Globus pallidus (tissue), 1 donor: Measurements from ENCODE around the gene ITIH2.
"Not testable (repeated sequence)": the region's sequence is repeated elsewhere in the genome, so short reads cannot be mapped to it uniquely, and the experiment has no call there.

Source experiments
- DNase-seq: peaks from one replicate; pipeline ENCODE4 v3.0.0-alpha.2; 2015; ENCODE audit warnings: low spot score

ITIH2 gene

DNA sequence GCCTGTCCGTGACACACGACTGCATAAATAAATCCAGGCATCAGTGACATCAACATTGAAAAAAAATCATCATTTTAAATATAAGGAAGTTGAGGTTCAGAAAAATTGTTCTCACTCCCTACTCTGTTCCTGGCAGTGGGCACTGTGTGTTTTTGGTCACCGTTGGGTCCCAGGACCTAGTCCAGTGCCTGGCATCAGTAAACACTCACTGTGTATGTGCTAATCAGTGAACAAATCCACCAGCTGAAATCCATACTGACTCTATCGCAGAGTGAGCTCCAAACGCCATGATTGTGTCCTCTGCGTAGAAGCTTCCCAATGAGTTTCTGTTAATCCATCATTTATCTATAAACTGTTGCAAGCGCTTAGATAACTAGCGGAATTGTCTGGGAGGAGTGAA, 41.2 kb downstream of the ITIH2 start:
- DNase-seq = no peak

- DNase-seq = not testable (repeated sequence)
Measured at GRCh38 chr10:7748637-7749036, 45.5 kb downstream of the ITIH2 start.

DNA sequence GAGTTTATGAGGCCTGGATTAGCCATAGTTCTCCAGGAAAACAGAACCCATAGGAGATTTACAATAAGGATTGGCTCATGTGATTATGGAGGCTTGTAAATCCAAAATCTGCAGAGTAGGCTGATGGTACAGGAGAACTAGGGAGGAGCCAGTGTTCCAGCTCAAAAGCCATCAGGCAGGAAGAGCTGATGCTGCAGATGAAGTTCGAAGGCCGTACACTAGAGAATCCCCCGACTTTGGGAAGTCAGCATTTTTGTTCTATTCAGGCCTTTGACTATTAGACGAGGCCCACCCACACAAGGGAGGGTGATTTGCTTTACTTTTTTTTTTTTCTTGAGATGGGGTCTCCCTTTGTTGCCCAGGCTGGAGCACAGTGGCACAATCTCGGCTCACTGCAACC, 47.1 kb downstream of the ITIH2 start:
- DNase-seq = no peak

DNA sequence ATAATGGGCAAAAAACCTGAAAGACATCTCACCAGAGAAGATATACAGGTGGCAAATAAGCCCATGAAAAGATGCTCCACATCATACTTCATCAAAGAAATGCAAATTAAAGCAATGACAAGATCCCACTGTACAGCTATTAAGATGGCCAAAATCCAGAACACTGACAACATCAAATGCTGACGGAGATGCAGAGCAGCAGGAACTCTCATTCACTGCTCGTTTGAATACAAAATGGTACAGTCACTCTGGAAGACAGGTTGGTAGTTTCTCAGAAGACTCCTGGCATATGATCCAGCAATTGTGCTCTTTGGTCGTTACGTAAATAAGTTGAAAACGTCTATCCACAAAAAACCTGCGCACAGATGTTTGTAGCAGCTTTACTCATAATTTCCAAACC, 49.1 kb downstream of the ITIH2 start:
- no peak for DNase-seq

- DNase-seq = no peak
Measured at GRCh38 chr10:7755103-7755502, 52.0 kb downstream of the ITIH2 start.

- peak; percentile 4 for DNase-seq
Measured at GRCh38 chr10:7756360-7756992, 53.4 kb downstream of the ITIH2 start.

GRCh38 chr10:7763929-7764328, 60.8 kb downstream of the ITIH2 start:
- DNase-seq = peak; percentile 2

DNA sequence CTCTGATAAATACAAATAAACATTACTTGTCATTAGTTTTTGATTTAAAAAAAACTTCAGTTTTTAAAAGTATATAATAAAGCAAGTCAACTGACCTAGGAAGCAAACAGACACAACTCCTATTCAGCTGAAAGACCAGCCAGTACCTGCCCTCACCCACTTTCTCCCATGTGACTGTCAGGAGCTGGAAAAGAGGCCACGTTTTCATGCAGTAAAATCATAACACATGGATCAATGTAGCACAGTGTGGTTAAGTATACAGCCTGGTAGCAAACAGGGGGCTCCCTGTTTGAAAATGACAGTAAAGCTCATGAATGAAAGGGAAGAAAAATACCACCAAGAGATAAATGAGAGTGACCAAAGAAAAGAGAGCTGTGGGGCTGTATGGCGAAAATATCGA, 63.1 kb downstream of the ITIH2 start:
- no peak for DNase-seq

- no peak for DNase-seq
Measured at GRCh38 chr10:7767209-7767608, 64.1 kb downstream of the ITIH2 start.

DNA sequence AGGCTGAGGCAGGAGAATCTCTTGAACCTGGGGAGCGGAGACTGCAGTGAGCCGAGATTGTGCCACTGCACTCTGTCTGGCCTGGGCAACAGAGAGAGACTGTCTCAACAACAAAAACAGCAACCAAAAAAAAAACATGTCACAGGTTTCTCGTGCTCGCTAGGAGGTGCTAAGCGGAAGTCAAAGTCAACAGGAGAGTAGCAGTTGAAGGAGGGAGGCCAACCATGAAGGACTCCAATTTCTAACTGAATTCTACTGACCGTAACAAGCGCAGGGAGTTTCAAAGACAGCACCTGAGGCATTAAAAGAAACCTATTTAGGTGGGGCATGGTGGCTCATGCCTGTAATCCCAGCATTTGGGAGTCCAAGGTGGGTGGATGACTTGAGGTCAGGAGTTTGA, 65.3 kb downstream of the ITIH2 start:
- DNase-seq = no peak

GRCh38 chr10:7773845-7774801, 71.0 kb downstream of the ITIH2 start:
- DNase-seq = no peak

- DNase-seq = no peak
Measured at GRCh38 chr10:7776777-7777176, 73.7 kb downstream of the ITIH2 start.

GRCh38 chr10:7782194-7782593, 79.1 kb downstream of the ITIH2 start:
- DNase-seq = not testable (repeated sequence)

GRCh38 chr10:7786430-7786829, 83.3 kb downstream of the ITIH2 start:
- DNase-seq = no peak

DNA sequence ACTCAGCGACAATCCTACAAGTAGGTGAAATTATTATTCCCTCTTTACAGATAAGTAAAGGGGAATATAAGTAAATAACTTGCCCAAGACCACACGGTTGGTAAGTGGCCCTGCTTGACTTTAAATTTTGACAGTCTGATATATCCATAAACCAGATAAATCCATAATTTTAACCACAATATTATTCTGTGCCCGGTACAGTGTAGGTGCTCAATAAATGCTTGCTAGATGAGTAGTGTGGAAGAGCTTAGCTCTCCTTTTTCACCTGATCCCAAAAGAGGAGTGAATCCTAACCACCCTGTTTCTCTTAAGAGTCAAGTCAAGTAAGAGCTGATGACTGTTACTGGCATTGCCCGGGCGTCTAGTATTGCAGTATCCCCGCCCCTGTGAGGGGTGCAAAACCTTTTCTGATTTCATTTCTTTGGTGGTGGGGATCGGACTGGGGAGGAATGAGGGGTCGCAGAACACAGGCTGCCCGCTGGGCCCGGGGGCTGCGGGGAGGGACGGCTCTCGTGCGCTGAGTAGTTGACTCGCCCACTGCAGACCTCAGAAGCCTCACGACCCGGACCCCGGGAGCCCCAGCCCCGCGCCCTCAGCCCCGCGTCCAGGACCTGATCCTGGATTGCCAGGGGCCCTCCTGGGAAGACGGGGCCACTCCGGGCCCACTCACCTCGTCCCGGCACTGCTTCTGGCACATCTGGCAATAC, 84.2 kb downstream of the ITIH2 start:
- DNase-seq = no peak

GRCh38 chr10:7787857-7788638, 84.9 kb downstream of the ITIH2 start, which contains the start of the genes ATP5F1C and KIN:
ATP5F1C (plus strand) TSS chr10:7788177; CDS start chr10:7788208, 31 bp downstream.
KIN (minus strand) TSS chr10:7787993; CDS start chr10:7787933, 60 bp downstream.
- DNase-seq = peak; percentile 97

- no peak for DNase-seq
Measured at GRCh38 chr10:7788639-7789286, 85.6 kb downstream of the ITIH2 start.

GRCh38 chr10:7789390-7789789, 86.3 kb downstream of the ITIH2 start:
- no peak for DNase-seq

- DNase-seq = peak; percentile 71
Measured at GRCh38 chr10:7792541-7792940, 89.4 kb downstream of the ITIH2 start.

GRCh38 chr10:7794251-7795026, 91.3 kb downstream of the ITIH2 start:
- no peak for DNase-seq
